ENCODE measurements around the gene CCDC182.

CCDC182 gene

GRCh38 chr17:57744195-57745170 lies 616 bp downstream of the CCDC182 start:
- no peaks in the 10 kb centered on the region; the same call in 1 of the 2 replicates for H3K27me3 ChIP-seq (ENCODE audit: insufficient read depth, low read length)
- no peaks in the 10 kb centered on the region for H3K36me3 ChIP-seq (ENCODE audit: insufficient read depth, low read length)
- H3K9ac ChIP-seq (ENCODE audit: low read length): no peak overlapping the region
- H3K4me3 ChIP-seq (ENCODE audit: low read depth, low read length, poor library complexity, severe bottlenecking): no peak overlapping the region
- H2AFZ ChIP-seq (ENCODE audit: low read length): no peak overlapping the region
- H3K9me2 ChIP-seq (ENCODE audit: low read depth, low read length): no peaks in the 10 kb centered on the region
- no peaks in the 10 kb centered on the region for H3K9me3 ChIP-seq (ENCODE audit: low read length)
- H4K20me1 ChIP-seq (ENCODE audit: insufficient read depth, low read length): no peaks in the 10 kb centered on the region
- no peaks in the 10 kb centered on the region for H3K79me2 ChIP-seq (ENCODE audit: insufficient read depth, low read length)
- no peak overlapping the region for H3K27ac ChIP-seq (ENCODE audit: low read depth, low read length, poor library complexity, severe bottlenecking)
- H3F3A ChIP-seq (ENCODE audit: insufficient read depth, low read length): no peaks in the 10 kb centered on the region
- TF ChIP-seq CTCF (IDR thresholded peaks at IDR 0.05; ENCODE audit: low read length) (no peak), EZH2 (IDR thresholded peaks at IDR 0.05; ENCODE audit: borderline replicate concordance, low read length) (no peak)
- H3K4me2 ChIP-seq (ENCODE audit: low read length): no peak overlapping the region
- peaks cover 6% of the 10 kb centered on the region for H3K4me1 ChIP-seq (ENCODE audit: insufficient read depth, low read length, severe bottlenecking)

GRCh38 chr17:57740235-57740528 lies 4.9 kb downstream of the CCDC182 start:
- no peak overlapping the region for H3K4me3 ChIP-seq (ENCODE audit: low read depth, low read length, poor library complexity, severe bottlenecking)
- H3K4me2 ChIP-seq (ENCODE audit: low read length): no peak overlapping the region
- H3K4me1 ChIP-seq (ENCODE audit: insufficient read depth, low read length, severe bottlenecking): peaks cover 2% of the 10 kb centered on the region
- H3K9ac ChIP-seq (ENCODE audit: low read length): no peak overlapping the region
- no peaks in the 10 kb centered on the region for H3K79me2 ChIP-seq (ENCODE audit: insufficient read depth, low read length)
- no peak overlapping the region for H3K27ac ChIP-seq (ENCODE audit: low read depth, low read length, poor library complexity, severe bottlenecking)
- no peaks in the 10 kb centered on the region for H3K9me2 ChIP-seq (ENCODE audit: low read depth, low read length)
- H3K36me3 ChIP-seq (ENCODE audit: insufficient read depth, low read length): no peaks in the 10 kb centered on the region
- H3F3A ChIP-seq (ENCODE audit: insufficient read depth, low read length): no peaks in the 10 kb centered on the region
- H2AFZ ChIP-seq (ENCODE audit: low read length): no peak overlapping the region
- H4K20me1 ChIP-seq (ENCODE audit: insufficient read depth, low read length): no peaks in the 10 kb centered on the region
- no peaks in the 10 kb centered on the region for H3K9me3 ChIP-seq (ENCODE audit: low read length)
- no peaks in the 10 kb centered on the region; the same call in 1 of the 2 replicates for H3K27me3 ChIP-seq (ENCODE audit: insufficient read depth, low read length)
- TF ChIP-seq CTCF (IDR thresholded peaks at IDR 0.05; ENCODE audit: low read length) (no peak), EZH2 (IDR thresholded peaks at IDR 0.05; ENCODE audit: borderline replicate concordance, low read length) (no peak)

GRCh38 chr17:57739402-57740234 lies 5.5 kb downstream of the CCDC182 start:
- TF ChIP-seq EZH2 (IDR thresholded peaks at IDR 0.05; ENCODE audit: borderline replicate concordance, low read length): no peak
- peak; percentile 71; the same call in 1 of the 2 replicates for TF ChIP-seq CTCF (IDR thresholded peaks at IDR 0.05; ENCODE audit: low read length)
- Histone ChIP-seq H3K9me3 (ENCODE audit: low read length) (no peaks in the 10 kb centered on the region), H3K4me2 (ENCODE audit: low read length) (no peak overlapping the region), H3K4me3 (ENCODE audit: low read depth, low read length, poor library complexity, severe bottlenecking) (no peak overlapping the region), H3K27ac (ENCODE audit: low read depth, low read length, poor library complexity, severe bottlenecking) (no peak overlapping the region), H3K36me3 (ENCODE audit: insufficient read depth, low read length) (no peaks in the 10 kb centered on the region), H2AFZ (ENCODE audit: low read length) (no peak overlapping the region), H3F3A (ENCODE audit: insufficient read depth, low read length) (no peaks in the 10 kb centered on the region), H3K9me2 (ENCODE audit: low read depth, low read length) (no peaks in the 10 kb centered on the region), H3K4me1 (ENCODE audit: insufficient read depth, low read length, severe bottlenecking) (no peaks in the 10 kb centered on the region), H3K9ac (ENCODE audit: low read length) (no peak overlapping the region), H4K20me1 (ENCODE audit: insufficient read depth, low read length) (no peaks in the 10 kb centered on the region), H3K27me3 (ENCODE audit: insufficient read depth, low read length) (no peaks in the 10 kb centered on the region; the same call in 1 of the 2 replicates), H3K79me2 (ENCODE audit: insufficient read depth, low read length) (no peaks in the 10 kb centered on the region)
